Measurements from ENCODE around the gene PTPRT. TPM values are rescaled to one million over a fixed set of nuclear protein-coding genes. Genes with fewer than 3 reads are reported as not detected.

The PTPRT gene
- total and polyA plus RNA-seq, 4 donors: 0.14 to 2.8 (median 0.40) TPM

DNA sequence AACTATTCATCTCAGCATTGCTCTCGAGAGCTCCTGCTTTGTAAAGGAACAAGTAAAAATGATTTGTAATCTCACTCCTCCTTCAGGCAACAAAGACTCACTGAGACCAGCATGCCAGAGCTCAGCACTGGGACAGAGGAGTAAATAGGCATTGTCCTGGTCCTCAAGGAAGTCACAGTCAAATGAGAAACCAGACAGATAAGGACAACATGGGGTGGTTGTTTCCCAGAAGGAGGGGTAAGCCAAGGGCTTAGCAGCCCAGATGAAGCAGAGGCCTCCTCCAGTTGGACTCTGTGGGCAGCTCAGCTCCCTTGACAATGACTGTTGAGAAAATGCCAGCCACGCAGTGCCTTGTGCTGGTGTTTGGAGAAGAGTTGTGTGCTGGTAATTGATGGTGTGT lies 1145.8 kb downstream of the PTPRT start:
- Histone ChIP-seq H3K9ac (ENCODE audit: low read depth in 1 of 2, low read length in 2 of 2) (no peak overlapping the region), H3K4me1 (ENCODE audit: control insufficient read depth in 4 of 4, insufficient read depth in 4 of 4, low read length in 3 of 4) (no peaks in the 10 kb centered on the region), H3K27ac (ENCODE audit: low read depth in 1 of 2, low read length in 2 of 2) (no peak overlapping the region), H3K36me3 (ENCODE audit: control insufficient read depth in 4 of 4, insufficient read depth in 3 of 4, low read depth in 1 of 4, low read length in 3 of 4) (no peaks in the 10 kb centered on the region), H3K9me3 (ENCODE audit: control insufficient read depth in 4 of 4, low read length in 3 of 4) (peaks cover 0 to 4% (median 0%) of the 10 kb centered on the region in 4 donors), H3K4me3 (ENCODE audit: low read depth in 1 of 3, low read length in 3 of 3) (no peak overlapping the region), H3K27me3 (ENCODE audit: control insufficient read depth in 4 of 4, insufficient read depth in 4 of 4, low read length in 3 of 4) (peaks cover 0 to 2% (median 0%) of the 10 kb centered on the region in 4 donors)
- DNase-seq (ENCODE audit: low spot score): no peak
- TF ChIP-seq RXRA (IDR thresholded peaks at IDR 0.05): no peak
- no peak for TF ChIP-seq FOXA2 (IDR thresholded peaks at IDR 0.05)
- TF ChIP-seq NR2F2 (IDR thresholded peaks at IDR 0.05): no peak
- 76% methylated on average over 2 of the region's 2 CpGs for WGBS

GRCh38 chr20:42041000-42041565 lies 1148.6 kb downstream of the PTPRT start:
- Histone ChIP-seq H3K4me1 (ENCODE audit: control insufficient read depth in 4 of 4, insufficient read depth in 4 of 4, low read length in 3 of 4) (no peaks in the 10 kb centered on the region), H3K9me3 (ENCODE audit: control insufficient read depth in 4 of 4, low read length in 3 of 4) (peaks cover 0 to 4% (median 0%) of the 10 kb centered on the region in 4 donors), H3K36me3 (ENCODE audit: control insufficient read depth in 4 of 4, insufficient read depth in 3 of 4, low read depth in 1 of 4, low read length in 3 of 4) (no peaks in the 10 kb centered on the region), H3K9ac (ENCODE audit: low read depth in 1 of 2, low read length in 2 of 2) (no peak overlapping the region), H3K4me3 (ENCODE audit: low read depth in 1 of 3, low read length in 3 of 3) (no peak overlapping the region), H3K27me3 (ENCODE audit: control insufficient read depth in 4 of 4, insufficient read depth in 4 of 4, low read length in 3 of 4) (peaks cover 0 to 3% (median 0%) of the 10 kb centered on the region in 4 donors), H3K27ac (ENCODE audit: low read depth in 1 of 2, low read length in 2 of 2) (no peak overlapping the region)
- peak; percentile 95 for TF ChIP-seq REST (IDR thresholded peaks at IDR 0.05)
- TF ChIP-seq TAF1 (conservative IDR thresholded peaks at IDR 0.05): no peak
- TF ChIP-seq, protein P1, sequence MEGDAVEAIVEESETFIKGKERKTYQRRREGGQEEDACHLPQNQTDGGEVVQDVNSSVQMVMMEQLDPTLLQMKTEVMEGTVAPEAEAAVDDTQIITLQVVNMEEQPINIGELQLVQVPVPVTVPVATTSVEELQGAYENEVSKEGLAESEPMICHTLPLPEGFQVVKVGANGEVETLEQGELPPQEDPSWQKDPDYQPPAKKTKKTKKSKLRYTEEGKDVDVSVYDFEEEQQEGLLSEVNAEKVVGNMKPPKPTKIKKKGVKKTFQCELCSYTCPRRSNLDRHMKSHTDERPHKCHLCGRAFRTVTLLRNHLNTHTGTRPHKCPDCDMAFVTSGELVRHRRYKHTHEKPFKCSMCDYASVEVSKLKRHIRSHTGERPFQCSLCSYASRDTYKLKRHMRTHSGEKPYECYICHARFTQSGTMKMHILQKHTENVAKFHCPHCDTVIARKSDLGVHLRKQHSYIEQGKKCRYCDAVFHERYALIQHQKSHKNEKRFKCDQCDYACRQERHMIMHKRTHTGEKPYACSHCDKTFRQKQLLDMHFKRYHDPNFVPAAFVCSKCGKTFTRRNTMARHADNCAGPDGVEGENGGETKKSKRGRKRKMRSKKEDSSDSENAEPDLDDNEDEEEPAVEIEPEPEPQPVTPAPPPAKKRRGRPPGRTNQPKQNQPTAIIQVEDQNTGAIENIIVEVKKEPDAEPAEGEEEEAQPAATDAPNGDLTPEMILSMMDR (IDR thresholded peaks at IDR 0.05; ENCODE audit: low read depth, low read length, missing input control): peak; percentile 2
- no peak for TF ChIP-seq NR2F2 (IDR thresholded peaks at IDR 0.05)
- WGBS: 38% methylated on average over 6 of the region's 6 CpGs
- DNase-seq (ENCODE audit: low spot score): no peak

GRCh38 chr20:42027746-42028268 lies 1161.9 kb downstream of the PTPRT start:
- Histone ChIP-seq H3K4me3 (ENCODE audit: low read depth in 1 of 3, low read length in 3 of 3) (no peak overlapping the region), H3K9me3 (ENCODE audit: control insufficient read depth in 4 of 4, low read length in 3 of 4) (no peaks in the 10 kb centered on the region), H3K27ac (ENCODE audit: low read depth in 1 of 2, low read length in 2 of 2) (no peak overlapping the region), H3K27me3 (ENCODE audit: control insufficient read depth in 4 of 4, insufficient read depth in 4 of 4, low read length in 3 of 4) (peaks cover 0 to 3% (median 0%) of the 10 kb centered on the region in 4 donors), H3K4me1 (ENCODE audit: control insufficient read depth in 4 of 4, insufficient read depth in 4 of 4, low read length in 3 of 4) (peaks cover 0 to 3% (median 0%) of the 10 kb centered on the region in 4 donors), H3K9ac (ENCODE audit: low read depth in 1 of 2, low read length in 2 of 2) (no peak overlapping the region), H3K36me3 (ENCODE audit: control insufficient read depth in 4 of 4, insufficient read depth in 3 of 4, low read depth in 1 of 4, low read length in 3 of 4) (no peaks in the 10 kb centered on the region)
- no peak for TF ChIP-seq HNF4G (IDR thresholded peaks at IDR 0.05)
- TF ChIP-seq RAD21 (IDR thresholded peaks at IDR 0.05): peak; percentile 46 to 66
- 60% methylated on average over 1 of the region's 1 CpG for WGBS
- DNase-seq (ENCODE audit: low spot score): no peak

Data from liver (tissue), 9 donors.